Measurements from ENCODE around the gene CD164. TPM values are rescaled to one million over a fixed set of nuclear protein-coding genes. Genes with fewer than 3 reads are reported as not detected.
A peak's percentile ranks its signal among the peaks of the same experiment; 100 is the strongest.

Gene CD164
- 140 and 193 TPM in 2 replicates for total RNA-seq (2014; rRNA removed; shearing (Covaris generic))

DNA sequence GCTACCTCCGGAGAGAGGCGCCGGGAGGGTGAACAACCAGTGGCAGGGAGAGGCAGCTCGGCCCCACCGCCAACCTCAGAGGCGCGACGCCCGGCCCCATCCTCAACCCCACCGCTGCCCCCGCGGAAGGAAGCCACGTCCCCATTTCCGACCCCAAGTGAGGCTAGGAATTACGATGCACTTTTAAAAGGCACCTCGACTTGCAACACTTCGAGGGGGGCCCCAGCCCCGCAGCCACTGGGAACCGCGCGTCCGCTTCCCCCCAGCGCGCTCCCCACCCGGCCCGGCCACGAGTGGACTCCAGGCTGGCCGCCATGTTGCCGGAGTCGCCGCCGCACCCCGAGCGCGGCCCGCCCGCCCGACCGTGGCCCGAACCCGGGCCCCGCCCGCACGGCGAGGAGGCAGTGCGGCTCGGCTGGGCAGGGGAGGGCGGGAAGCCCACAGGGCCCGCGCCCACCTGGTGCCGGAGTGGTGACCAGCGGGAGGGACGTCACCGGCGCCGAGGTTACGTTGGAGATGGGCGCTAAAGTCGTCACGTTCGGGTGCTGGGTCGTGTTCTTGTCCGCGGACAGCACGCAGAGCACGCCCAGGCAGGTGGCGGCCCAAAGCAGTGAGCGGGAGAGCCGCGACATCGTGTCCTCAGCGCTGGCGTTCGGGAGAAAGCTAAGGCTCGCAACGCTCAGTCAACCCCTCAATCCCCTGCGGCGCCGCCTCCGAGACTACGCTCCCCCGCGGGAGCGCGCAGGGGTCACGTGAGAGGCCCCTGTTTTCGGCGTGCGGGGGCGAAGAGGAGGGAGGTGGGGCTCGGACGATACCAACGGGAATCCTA is at the start of gene CD164:
TSS of gene CD164 (minus strand) at position 721 of the 829 bp plus-strand sequence. CDS start at position 632, 89 bp downstream.
- peak; percentile 83 for DNase-seq (ENCODE audit: low spot score)

DNA sequence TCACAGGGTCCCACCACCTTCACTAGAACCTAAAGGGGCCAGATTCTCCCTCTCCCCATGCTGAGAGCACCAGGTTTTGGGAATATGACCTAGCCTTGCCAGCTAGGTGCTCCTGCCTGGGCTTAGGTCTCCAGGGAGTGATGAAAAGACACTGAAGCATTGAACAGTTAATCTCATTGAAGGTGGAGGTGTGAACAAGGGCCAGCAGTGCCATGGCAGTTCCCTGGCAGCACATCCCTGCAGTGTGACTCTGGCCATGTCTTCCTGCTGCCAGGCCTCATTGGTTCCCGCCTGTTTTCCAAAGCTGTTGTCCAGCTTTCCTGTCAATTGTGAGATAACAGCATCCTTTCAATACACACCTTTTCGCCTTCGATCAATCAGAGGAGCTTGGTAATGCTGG is 47.2 kb upstream of the CD164 start:
- DNase-seq (ENCODE audit: low spot score): no peak

DNA sequence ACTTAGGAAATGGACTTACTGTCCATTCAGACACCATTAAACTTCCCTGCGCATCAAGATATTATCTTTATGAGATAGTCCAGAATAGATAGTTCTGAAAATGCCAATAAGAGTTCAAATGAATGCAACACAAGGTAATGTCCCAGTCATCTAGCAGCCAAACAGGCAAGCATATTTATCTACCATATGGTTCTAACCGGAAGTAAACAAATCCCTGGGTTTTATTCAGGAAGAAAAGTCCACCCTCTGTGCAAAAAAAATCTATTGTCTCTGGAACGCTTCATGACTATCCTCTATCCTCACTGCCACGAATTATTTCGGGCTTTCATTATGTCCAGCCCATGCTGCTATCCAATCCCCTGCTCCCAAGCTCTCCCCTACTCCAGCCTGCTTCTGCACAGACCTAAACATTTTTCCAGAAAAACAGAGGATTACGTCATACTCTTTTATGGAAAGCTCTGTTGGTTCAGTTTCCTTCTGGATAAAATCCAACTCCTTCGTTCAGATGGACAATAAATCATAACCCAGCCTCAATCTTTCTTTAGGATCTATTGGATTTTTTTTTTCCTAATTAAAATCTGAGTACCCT is 46.7 kb upstream of the CD164 start:
- DNase-seq (ENCODE audit: low spot score): peak; percentile 24

DNA sequence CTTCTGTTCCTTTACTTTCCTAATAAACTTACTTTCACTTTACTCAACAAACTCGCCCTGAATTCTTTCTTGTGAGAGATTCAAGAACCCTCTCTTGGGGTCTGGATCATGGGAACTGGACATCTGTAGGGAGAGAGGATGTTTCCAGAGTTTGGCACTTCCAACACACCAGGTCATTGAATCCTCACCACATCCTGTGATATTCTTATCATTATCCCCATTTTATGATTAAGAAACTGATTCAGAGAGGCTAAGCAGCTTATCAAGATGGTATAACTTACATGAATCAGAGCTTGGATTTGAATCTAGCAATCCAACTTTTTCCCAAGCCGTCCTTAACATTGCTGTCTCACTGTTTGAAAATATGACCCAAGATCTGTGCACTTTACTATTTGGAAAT is 42.7 kb upstream of the CD164 start:
- peak; percentile 74 for DNase-seq (ENCODE audit: low spot score)

DNA sequence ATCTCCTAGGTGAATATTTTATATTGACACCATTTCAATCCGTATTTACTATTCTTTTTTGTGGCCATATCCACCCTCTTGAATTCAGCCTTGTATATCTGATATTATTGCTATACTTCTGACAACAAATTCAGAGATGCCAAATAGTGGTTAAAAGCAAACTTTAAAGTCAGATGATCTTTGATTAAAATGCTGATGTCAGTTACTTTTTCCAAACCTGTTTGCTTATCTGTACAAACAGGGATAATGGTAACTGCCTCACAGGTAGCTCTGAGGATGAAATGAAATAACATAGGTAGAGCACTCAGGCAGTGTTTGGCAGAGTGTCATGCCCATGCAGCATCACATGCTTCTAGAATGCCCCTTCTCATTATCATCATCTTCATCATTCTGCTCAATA is 38.9 kb upstream of the CD164 start:
- DNase-seq (ENCODE audit: low spot score): no peak

DNA sequence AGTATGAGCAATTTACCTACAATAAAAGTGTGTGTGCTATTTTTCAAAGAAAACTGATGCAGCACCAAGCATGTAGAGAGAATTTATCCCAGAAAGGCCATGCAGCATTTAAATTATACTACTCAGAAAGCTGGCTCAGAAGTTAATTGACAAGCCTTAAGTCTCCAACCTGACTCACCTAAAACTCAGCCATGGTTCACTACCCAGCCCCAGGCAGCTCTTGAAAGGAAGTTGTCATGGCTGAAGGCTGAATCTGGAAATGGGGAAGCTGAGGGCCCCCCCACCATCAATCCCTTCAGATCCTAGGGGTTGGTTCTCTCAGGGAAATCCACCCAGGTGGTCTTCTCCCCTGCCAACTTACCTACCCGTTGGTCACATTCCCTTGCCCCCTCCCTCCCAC is 38.5 kb upstream of the CD164 start:
- peak; percentile 11 for DNase-seq (ENCODE audit: low spot score)

DNA sequence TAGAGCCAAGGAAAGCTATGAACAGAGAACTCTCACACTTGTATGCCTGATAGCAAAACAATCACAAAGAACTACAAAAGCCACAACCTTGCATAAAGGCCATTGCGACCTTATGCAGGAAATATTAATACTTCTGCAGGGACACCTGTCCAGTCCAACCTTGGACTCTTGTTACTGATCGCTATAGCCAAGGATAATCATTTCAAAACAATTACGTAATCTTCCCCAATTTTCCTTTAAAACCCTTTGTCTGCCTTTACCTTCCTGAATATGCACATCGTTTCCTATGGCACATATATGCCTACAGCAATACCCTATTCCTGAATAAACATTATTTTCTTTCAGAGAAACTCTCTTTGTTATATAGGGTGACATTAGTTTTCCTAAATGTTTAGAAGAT is 35.4 kb upstream of the CD164 start:
- no peak for DNase-seq (ENCODE audit: low spot score)

DNA sequence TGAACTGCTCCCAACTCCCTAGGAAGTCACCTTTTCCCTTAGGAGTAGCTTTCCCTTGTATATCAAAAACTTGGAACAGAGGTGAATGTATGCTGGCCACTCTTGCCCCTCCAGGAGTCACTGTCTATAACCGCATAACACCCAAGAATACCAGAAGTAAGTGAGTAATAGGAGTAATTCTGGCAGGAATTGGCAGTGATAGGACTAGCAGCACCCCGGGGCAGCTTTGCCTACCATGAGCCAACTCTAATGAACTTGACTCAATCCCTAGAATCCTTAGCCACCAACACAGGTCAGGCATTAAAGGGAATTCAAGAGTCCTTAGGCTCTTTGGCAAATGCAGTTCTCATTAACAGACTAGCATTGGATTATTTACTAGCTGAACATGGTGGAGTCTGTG is 28.8 kb upstream of the CD164 start:
- DNase-seq (ENCODE audit: low spot score): no peak

DNA sequence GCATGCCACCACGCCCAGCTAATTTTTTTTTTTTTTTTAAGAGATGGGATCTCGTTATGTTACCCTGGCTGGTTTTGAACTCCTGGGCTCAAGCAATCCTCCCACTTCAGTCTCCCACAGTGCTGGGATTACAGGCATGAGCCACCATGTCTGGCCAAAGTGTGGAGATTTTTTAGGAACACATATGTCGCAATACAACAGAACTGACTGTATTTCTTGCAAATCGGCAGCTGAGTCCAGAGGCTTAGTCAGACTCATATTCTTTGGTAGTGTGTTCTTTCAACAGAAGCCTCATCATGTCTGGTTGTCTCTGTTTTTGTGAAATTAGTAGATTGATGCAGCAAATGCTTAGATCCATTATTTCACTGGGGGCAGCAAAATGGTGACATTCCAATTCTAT is 23.9 kb upstream of the CD164 start:
- no peak for DNase-seq (ENCODE audit: low spot score)

DNA sequence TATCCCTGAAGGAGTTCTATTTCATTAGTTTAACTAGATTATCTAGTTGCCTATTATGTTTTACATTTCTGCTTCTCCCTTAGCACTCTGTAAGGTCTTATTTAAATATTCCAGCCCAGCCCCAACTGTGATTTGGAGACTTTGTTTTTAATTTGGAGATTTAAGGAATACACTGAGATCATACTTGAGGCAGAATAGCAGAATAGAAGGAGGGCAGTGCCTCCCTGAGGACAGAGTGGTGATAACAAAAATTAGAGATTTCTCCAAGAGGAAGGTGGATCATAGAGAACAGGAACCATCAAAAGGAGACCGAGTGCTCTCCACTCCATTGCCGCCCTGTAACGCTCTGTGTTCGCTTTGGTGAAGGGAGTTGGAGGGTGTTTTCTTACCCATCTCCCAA is 14.8 kb upstream of the CD164 start:
- DNase-seq (ENCODE audit: low spot score): no peak

DNA sequence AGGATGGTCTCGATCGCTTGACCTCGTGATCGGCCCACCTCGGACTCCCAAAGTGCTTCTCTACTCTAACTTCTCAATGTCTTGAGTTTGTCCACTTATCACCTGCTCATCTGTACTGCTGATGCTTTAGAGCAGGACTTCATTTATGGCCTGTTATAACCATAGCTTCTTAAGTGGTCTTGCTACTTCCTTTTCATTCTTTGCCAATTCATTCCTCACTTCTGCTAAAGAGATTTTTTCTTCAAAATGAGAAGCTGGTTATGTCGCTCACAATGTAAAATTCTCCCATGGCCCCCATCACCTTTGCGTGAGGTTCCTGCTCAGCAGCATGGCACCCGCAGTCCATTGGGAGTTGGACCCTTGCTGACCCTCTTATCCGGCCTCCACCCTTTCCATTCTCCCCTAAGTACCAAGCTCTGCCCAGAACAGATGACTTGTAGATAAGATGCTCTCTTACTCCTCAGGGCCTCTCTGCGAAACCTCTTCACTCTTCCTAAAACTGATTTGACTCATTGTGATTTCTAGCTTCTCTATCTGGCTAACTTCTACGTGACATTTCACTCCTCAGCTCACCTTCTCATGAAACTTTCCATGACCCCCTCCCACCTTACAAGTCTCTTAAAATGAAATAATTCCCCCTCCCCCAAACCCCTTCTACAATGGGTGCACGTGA is 13.9 kb upstream of the CD164 start:
- no peak for DNase-seq (ENCODE audit: low spot score)

DNA sequence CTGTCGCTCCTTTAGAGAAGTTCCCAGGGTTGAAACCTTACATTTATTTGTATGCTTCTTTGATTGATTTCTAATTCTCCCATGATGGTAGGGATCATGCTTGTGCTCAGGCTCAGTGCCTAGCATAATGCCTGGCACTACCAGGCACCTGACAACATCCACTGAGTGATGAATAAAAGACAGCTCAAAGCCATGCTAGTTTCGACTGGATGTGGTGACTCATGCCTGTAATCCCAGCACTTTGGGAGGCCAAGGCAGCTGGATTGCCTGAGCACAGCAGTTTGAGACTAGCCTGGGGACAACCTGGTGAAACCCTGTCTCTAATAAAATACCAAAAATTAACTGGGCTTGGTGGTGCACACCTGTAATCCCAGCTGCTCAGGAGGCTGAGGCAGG is 11.6 kb upstream of the CD164 start:
- DNase-seq (ENCODE audit: low spot score): no peak

DNA sequence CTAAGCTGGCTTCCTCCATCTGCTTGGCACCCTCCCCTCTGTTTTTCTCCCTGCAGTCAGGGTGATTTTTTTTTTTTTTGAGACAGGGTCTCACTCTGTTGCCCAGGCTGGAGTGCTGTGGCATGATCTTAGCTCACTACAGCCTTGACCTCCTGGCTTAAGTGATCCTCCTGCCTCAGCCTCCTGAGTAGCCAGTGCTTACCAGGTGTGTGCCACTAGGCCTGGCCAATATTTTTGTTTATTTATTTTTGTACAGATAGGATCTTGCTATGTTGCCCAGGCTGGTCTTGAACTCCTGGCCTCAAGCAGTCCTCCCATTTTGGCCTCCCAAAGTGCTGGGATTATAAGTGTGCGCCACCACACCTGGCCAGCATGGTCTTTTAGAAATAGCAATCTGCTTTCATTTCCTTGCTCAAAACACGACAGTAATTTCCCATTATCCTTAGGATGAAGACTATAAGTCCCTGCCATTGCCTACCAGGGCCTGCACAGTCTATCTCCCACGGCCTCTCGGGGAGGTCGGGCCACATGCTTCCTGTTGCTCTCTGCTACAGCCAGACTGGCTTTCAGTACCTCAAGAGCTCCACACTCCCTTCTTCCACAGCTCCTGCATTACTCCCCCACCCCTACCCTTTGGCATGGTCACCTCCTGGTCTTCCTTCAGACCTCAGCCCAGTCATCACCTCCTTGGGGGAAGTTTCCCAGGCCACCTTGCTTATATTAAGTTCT is 11.1 kb upstream of the CD164 start:
- DNase-seq (ENCODE audit: low spot score): no peak

DNA sequence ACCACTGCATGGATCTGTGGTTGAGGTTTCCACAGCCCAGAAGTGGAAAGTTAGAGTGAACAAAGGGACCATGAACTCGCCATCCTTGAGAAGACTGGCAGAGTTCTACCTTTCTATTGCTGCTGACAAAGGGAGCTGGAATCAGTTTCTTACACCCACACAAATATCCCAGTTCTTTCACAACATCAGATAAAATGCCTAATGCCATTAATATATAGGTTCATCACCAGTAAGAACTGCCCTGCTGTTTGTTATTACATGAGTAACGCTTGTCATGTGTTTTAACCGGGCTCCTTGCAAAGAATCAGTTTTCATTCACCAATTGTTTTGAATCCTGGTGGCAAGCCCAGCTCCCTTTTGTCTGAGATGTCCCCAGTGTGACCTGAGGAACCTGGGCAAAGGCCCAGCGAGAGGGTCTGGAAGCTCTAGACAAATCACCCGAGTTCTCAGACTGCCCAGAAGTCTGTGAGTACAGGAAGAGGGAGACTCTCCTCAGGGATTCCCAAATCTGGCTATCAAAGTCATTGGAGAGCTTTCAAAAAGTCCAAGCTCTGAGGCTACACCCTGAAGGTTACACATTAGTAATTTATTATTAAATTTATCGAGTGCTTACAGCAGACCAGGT is 7.5 kb upstream of the CD164 start:
- no peak for DNase-seq (ENCODE audit: low spot score)

DNA sequence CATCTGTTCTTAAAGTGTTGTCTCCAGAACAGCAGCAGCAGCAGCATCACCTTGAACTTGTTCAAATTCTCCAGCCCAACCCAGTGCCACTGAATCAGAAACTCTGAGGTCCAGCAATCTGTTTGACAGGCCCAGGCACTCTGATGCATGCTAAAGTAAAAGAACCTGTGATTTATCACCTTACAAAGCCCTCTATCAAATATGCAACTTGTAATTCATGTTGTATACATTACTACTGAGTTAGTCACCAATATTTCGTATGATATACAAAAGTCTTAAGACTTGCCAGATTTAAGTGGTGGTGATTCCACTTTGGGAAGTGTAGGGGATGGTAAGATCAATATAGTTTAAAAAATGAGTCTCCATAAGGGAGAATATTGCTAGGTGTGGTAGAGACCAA is 6.0 kb upstream of the CD164 start:
- DNase-seq (ENCODE audit: low spot score): no peak

DNA sequence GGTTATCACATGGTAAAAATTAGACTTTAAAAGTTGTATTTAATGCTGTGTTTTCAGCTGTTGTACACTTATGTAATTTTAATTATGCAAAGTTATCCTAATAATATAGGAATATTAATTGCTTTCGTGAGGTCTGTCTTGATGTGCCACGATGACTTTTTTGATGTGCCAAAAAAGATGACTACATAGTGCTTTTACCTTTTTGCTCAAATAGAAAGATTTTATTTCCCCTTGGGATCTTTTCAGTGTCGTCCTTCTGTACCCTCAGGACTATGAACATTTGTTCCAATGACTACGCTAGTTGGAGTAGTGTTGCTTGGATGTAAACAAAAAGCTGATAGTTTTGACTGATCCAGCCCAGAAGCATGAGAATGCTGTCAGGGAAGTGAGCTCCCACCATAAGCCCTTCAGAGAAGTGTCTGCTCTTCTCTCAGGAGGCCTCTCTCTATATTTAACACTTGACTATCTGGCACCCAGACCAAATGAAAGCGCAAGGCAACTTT is 1.2 kb upstream of the CD164 start:
- DNase-seq (ENCODE audit: low spot score): no peak

DNA sequence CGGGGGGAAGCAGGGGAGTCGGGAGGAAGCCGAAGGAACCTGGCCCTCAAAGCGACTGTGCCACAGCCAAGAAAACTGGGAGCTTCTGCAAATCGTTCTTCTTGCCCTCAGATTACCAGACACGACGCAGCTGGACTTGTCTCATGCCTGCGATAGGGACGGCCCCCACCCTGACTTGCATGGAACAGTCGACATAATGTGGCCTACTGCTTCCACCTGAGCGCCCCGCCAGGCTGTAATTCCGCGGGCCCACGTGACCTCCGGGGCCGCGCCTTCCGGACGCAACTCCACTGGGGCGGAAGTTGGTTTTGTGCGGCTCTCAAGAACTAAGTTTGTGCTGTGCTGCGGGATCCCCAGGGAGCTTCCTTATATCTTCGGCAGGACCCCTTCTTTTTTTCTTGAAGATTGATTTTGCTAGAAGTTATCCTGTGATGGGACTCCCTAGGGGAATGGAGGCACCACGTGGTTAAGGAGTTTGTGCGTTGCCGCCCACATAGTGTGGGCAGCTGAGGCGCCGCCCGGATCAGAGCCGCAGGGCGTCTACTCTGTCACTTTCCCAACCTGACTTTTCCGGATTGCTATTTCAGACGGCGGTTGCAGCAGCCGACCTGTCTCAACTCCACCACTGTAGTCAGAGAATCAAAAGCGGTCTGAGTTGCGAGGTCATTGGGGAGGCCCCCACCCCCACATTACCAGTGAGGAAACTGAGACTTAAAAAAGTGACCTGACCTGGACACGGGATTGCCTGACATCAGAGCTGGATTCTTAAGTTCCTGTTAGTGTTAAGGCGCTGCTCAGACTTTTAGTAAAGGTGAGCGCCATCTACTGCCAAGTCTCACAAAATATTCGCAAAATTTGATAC is 540 bp upstream of the CD164 start:
- DNase-seq (ENCODE audit: low spot score): peak; percentile 89

DNA sequence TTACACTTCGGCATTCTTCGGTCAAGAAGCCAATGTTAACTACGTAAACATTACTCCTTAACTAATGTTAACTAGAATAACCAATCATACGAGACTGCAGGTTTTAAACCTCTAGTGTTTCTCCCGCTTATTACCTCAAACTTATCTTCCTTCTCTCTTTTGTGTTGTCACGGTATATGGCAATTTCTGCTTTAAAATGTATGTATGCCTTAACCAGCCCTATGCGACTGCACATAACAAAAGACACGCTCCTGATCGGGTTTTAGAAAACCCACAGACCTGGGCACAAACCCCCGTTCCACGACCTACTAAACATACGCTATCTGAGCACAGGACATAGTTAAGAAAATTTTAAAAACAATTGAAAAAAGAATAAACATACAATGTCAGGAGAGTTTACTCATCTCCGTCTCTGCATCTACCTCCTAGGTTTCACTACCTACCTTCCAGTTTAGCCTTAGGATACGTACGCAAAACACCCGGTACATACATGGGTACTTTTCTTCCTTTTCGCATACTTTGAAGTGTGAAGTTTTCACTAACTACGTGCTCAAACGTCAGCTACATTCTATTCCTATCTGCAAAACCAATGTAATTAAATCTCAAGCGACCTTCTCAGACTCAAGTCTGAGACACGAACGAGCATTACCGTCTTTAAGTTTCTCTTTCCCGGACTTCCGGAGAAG is 1.1 kb downstream of the CD164 start:
- DNase-seq (ENCODE audit: low spot score): no peak

DNA sequence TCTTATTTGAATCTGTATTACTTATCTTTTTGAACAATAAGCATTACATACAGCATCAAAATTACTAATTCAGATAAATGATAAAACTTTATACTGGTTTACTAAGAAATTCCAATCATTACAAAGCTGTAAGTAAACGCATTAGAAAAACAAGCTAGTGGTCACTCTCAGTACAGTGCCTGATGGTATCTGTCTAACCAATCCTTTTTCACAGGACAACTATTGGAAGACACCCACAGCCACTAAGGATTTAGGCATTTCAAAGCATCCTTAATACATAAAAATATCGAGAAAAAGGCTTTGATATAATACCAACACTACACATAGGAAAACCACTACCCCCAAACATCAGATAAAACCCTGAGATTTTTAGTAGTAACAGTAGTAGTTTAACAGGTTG is 2.6 kb downstream of the CD164 start:
- no peak for DNase-seq (ENCODE audit: low spot score)

DNA sequence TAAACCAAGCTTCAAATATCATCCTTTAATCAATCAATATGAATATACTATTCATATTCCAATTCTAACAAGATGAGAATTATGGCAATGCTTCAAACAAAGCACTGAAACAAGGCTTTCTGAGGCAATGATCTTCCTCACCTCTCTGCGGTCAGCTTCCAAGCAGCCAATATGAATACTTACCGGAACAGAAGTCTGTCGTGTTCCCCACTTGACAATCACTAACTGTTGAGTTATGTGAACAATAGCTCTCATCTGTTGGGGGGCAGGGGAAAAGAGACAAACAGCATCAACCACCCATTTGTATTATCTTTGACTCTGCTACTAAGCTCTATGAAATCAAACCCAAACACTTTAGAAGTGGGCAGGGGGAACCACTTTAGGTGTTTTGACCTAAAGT is 4.5 kb downstream of the CD164 start:
- DNase-seq (ENCODE audit: low spot score): no peak
